ENCODE measurements around the gene LAMC3.

Gene LAMC3

DNA sequence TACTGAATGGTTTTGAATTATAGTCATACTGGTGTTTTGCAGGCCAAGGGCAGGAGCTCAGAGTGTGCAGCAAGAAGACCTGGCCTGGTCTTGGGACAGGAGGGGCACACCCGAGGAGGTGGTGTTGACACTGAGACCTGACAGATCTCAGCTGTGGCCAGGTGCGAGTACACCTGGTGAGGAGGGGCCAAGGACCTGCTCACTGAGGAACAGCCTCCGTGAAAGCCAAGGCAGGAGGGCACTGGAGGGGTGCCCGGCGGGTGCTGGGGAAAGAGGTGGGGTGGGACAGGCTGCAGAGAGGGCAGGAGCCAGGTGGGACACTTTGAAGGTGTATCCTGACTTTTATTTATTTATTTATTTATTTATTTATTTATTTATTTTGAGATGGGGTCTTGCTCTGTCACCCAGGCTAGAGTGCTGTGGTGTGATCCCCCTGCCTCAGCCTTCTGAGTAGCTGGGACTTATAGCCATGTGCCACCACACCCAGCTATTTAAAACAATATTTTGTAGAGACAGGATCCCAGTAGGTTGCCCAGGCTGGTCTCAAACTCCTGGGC, 23.3 kb upstream of the LAMC3 start:
- no peak overlapping the region for H3K27ac ChIP-seq
- TF ChIP-seq, protein P1, sequence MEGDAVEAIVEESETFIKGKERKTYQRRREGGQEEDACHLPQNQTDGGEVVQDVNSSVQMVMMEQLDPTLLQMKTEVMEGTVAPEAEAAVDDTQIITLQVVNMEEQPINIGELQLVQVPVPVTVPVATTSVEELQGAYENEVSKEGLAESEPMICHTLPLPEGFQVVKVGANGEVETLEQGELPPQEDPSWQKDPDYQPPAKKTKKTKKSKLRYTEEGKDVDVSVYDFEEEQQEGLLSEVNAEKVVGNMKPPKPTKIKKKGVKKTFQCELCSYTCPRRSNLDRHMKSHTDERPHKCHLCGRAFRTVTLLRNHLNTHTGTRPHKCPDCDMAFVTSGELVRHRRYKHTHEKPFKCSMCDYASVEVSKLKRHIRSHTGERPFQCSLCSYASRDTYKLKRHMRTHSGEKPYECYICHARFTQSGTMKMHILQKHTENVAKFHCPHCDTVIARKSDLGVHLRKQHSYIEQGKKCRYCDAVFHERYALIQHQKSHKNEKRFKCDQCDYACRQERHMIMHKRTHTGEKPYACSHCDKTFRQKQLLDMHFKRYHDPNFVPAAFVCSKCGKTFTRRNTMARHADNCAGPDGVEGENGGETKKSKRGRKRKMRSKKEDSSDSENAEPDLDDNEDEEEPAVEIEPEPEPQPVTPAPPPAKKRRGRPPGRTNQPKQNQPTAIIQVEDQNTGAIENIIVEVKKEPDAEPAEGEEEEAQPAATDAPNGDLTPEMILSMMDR (conservative IDR thresholded peaks at IDR 0.05): no peak

DNA sequence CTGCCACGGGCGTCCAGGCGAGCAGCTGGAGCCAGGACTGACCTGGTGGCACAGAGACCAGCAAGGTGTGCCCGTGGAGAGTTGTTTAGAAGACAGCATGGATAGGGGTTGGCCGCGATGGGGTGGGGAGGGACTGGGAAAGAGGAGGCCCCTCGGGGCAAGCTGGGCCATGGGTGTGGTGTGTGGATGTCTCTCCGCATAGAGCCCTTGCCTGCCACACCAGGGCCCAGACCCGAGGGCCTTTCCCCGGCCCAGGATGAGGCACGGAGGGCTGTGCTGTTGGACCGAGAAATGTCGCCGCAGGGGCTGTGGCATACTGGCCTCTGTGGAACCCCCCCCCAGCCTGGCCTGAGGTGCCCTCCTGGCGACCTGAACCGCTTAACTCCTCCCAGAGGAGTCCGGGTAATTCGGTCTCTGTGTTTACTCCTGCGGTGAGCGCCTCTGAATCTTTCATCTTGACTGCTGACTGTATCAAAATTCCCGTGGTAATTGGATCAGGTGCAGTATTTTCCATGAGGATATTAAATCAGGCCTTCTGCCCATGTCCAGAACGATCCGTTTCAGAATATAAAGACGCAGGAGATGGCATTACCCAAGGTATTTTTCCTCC, 22.5 kb upstream of the LAMC3 start:
- H3K27ac ChIP-seq: no peak overlapping the region
- TF ChIP-seq, protein P1 (conservative IDR thresholded peaks at IDR 0.05): no peak

DNA sequence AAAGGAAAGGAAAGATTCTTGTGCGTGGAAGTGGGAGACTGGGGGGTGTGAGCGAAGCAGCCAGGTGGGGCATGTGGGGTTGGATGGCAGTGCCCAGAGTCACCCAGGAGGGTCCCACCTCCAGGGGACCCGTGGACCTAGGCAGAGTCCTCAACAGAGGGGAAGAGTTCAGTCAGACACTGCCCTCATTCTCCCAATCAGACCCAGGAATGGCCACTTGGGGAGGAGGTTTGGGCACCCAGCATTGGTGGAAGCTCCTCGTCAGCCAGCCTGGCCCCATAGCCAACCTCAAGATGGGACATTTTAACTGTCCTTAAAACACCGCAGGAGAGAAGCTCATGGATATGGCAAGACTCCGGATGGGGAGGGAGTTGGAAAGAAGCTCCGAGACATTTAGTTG, 21.9 kb upstream of the LAMC3 start:
- TF ChIP-seq, protein P1 (conservative IDR thresholded peaks at IDR 0.05): no peak
- no peak overlapping the region for H3K27ac ChIP-seq

DNA sequence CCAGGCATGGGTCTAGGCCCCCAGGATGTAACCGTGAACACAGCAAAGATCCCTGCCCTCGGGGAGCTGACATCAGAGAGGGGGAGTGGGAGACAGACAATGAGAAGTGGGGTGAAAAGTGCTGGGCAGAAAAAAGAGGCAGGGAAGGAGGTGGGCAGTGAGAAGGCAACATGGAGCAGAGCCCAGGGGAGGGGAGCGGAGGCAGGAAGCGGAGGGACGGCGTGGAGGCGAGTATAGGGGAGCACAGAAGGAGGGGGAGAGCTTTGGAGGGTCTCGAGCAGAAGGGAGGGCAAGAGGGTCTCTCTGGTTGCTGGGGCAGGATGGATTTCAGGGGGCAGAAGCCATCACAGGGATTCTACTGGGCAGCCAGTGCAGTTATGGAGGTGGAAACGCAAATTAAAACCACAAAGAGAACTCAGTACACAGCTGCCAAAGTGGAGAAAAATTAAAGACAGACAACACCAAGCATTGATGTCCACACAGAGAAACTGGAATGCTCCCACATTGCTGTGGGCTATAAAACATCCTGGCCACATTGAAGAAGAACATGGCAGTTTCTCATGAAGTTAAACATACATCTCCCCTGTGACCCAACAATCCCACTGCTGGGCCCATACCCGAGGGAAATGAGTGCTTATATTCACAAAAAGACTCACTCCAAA, 21.1 kb upstream of the LAMC3 start:
- TF ChIP-seq, protein P1 (conservative IDR thresholded peaks at IDR 0.05): no peak
- H3K27ac ChIP-seq: no peak overlapping the region

DNA sequence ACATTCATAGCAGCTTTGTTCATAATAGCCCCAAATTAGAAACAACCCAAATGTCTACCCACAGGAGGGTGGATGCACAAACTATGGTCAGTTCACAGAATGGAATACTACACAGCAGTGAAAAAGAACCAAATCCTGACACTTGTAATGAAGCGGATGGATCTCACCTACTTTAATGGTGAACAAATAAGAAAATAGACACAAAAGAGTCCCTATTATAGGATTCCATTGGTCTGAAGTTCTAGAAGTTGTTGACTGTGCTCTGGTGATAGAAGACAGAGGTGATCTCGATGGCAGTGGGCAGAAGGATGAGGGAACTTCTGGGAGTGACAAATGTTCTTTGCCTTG, 20.6 kb upstream of the LAMC3 start:
- H3K27ac ChIP-seq: no peak overlapping the region
- TF ChIP-seq, protein P1 (conservative IDR thresholded peaks at IDR 0.05): no peak

DNA sequence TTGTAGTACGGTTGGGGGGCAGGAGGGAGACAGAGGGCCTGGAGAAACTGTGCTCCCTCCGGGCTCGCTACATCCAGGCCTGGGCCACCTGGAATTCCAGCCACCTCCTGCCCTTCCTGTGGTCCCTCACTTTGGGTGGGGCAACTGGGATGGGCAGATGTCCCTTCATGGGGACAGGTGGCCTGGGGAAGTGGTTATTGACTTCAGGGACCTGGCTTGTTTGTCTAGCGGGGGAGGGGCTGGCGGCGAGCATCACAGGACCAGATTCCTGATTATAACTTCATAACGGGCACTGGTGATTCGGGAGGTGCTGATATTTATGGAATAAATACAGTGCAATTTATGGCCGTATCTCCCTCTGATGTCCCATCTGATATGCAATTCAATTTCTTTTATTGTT, 20.1 kb upstream of the LAMC3 start:
- TF ChIP-seq, protein P1 (conservative IDR thresholded peaks at IDR 0.05): no peak
- no peak overlapping the region for H3K27ac ChIP-seq

DNA sequence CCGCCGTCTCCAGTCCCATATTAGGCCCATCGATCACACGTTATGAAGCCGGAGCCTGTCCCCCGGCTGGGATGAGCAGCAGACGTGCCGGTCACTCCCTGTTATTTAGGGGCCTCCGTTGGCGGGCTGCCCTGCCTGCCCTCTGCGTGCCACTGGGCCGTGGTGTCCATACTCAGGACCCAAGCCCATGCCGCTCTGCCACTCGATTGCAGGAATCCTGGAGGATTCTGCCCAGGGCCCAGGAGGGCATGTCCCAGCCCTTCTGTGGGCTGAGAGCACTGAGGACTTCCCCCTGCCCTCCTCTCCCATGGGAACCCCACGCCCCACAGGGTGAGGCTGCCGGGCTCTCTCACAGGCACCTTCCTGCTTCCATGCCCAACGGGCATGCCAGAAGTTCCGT, 19.6 kb upstream of the LAMC3 start:
- TF ChIP-seq, protein P1 (conservative IDR thresholded peaks at IDR 0.05): no peak
- no peak overlapping the region for H3K27ac ChIP-seq
